Activated T-helper 2 cell treated with anti-CD3 and anti-CD28 coated beads, Interferon-gamma antibody, Interleukin-2, Interleukin-4, amounts not matched to agents 10 μg/mL and 5 μg/mL and 100 μg/mL, durations not matched to agents 14 hours and 24 hours and 36 hours (primary cell): ENCODE results near the gene MGME1. TPM values are rescaled to one million over a fixed set of nuclear protein-coding genes. Genes with fewer than 3 reads are reported as not detected.
A peak's percentile ranks its signal among the peaks of the same experiment; 100 is the strongest.

Source experiments
- DNase-seq: peaks from one replicate; pipeline ENCODE4 v3.0.0; 2021; ENCODE audit warnings: low spot score
- H3K27ac Mint-ChIP-seq: one replicate; pipeline ENCODE4 v1.8.0; 2021; ENCODE audit warnings: mixed read lengths
- H3K27me3 Mint-ChIP-seq: one replicate; pipeline ENCODE4 v1.8.0; 2021; ENCODE audit warnings: low read depth, mixed read lengths
- H3K36me3 Mint-ChIP-seq: one replicate; pipeline ENCODE4 v1.8.0; 2021; ENCODE audit warnings: low read depth, mixed read lengths
- H3K4me1 Mint-ChIP-seq: one replicate; pipeline ENCODE4 v1.8.0; 2021; ENCODE audit warnings: low read depth, mixed read lengths
- H3K4me3 Mint-ChIP-seq: one replicate; pipeline ENCODE4 v1.8.0; 2021; ENCODE audit warnings: low read depth, mild to moderate bottlenecking, moderate library complexity, mixed read lengths
- H3K9me3 Mint-ChIP-seq: one replicate; pipeline ENCODE4 v1.8.0; 2021; ENCODE audit warnings: mixed read lengths
- intact Hi-C: fragments of 100-400 bp; cut with micrococcal nuclease; formaldehyde crosslinking; loops from one replicate; pipeline ENCODE4 v1.15.1; 2023
- total RNA-seq: library from RNA; stranded (reverse); gene quantifications from 2 replicates; pipeline ENCODE4 v1.2.3, GENCODE V29; 2022

The MGME1 gene
- 30.0 and 33.0 TPM in 2 replicates for total RNA-seq

- peaks cover 80% of the 10 kb centered on the region for H3K36me3 Mint-ChIP-seq
- no peaks in the 10 kb centered on the region for H3K27me3 Mint-ChIP-seq
- peaks cover 43% of the 10 kb centered on the region for H3K4me1 Mint-ChIP-seq
- peak within 1 kb of the TSS; percentile 98 for H3K4me3 Mint-ChIP-seq
- H3K9me3 Mint-ChIP-seq = no peaks in the 10 kb centered on the region
- DNase-seq = peak; percentile 99
- H3K27ac Mint-ChIP-seq = peak within 1 kb of the TSS; percentile 99
- intact Hi-C loops = loop anchor here (1.0 to 10.0 kb wide), 10 partner anchors 7 to 1394 kb away; partner anchors contain the start of genes BFSP1, DSTN, KIF16B and SNRPB2
Observed at GRCh38 chr20:17968366-17969277, at the start of gene MGME1, which contains the start of gene SNX5. Gene MGME1, plus strand, starts transcription at chr20:17969018. Its CDS starts 842 bp downstream, at chr20:17969860. Gene SNX5, minus strand, starts transcription at chr20:17968794. Its CDS starts 369 bp downstream, at chr20:17968425.

- H3K27ac Mint-ChIP-seq = no peak overlapping the region
- DNase-seq = no peak
- peaks cover 4% of the 10 kb centered on the region for H3K4me1 Mint-ChIP-seq
- intact Hi-C loops = no loop called here
- H3K4me3 Mint-ChIP-seq = no peak overlapping the region
- peaks cover 30% of the 10 kb centered on the region for H3K27me3 Mint-ChIP-seq
- no peaks in the 10 kb centered on the region for H3K36me3 Mint-ChIP-seq
- no peaks in the 10 kb centered on the region for H3K9me3 Mint-ChIP-seq
Observed at GRCh38 chr20:17919149-17919548, 49.7 kb upstream of the MGME1 start.

DNA sequence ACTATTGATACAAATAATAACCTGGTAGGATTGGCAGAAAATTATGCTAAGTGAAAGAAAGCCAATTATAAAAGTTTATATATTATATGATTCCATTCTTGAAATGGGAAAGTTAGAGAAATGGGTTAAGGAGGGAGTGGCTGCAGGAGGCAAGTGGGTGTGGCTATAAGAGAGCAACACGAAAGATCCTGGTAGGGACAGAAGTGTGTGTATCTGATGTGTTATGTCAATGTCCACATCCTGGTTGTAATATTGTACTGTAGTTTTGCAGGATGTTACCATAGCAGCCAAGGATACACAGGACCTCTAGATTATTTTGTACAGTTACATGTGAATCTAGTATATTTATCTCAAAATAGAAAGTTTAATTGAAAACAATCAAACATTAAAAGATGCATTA, 47.0 kb upstream of the MGME1 start:
- H3K27me3 Mint-ChIP-seq = peaks cover 36% of the 10 kb centered on the region
- no peaks in the 10 kb centered on the region for H3K9me3 Mint-ChIP-seq
- H3K4me3 Mint-ChIP-seq = no peak overlapping the region
- intact Hi-C loops = no loop called here
- no peaks in the 10 kb centered on the region for H3K36me3 Mint-ChIP-seq
- DNase-seq = no peak
- no peak overlapping the region for H3K27ac Mint-ChIP-seq
- no peaks in the 10 kb centered on the region for H3K4me1 Mint-ChIP-seq

DNA sequence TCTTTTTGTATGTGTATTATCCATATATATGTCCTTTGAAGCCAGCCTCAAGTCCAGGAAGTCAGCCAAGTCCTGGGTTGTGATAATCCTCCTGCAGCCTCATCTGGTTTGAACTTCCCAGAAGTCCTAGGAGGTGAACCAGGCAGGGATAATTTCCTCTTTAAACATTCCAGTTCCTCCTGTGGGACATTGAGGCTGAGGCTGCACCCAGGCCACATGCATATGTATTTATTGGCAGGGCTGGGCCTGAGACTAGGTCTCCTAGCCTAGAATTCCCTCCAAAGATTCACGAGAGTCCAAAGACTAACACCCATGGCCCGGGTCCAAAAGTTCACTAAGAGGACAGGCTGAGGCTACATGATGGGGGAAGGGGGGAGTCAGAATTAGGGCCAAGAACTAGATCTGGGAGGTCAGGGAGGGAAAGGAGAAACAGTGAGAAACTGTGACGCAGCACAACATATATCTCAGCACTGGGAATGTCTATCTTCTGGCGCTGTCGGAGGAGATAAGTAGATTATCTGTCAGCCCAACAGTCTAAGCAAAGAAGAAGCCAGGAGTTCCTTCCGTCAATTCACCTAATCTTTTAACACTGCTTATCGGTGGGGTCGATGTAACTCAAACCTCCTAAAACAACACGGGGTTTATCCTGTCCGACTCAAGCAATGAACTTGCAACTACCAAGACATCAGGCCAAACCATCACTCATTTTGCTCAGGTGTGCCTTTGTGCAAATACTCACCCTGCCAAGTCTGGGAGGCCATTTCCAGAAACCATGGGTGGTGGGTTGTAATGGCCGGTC, 43.5 kb upstream of the MGME1 start:
- no peaks in the 10 kb centered on the region for H3K4me1 Mint-ChIP-seq
- no peak overlapping the region for H3K27ac Mint-ChIP-seq
- H3K4me3 Mint-ChIP-seq = no peak overlapping the region
- peaks cover 32% of the 10 kb centered on the region for H3K27me3 Mint-ChIP-seq
- no peak for DNase-seq
- no peaks in the 10 kb centered on the region for H3K36me3 Mint-ChIP-seq
- intact Hi-C loops = no loop called here
- H3K9me3 Mint-ChIP-seq = no peaks in the 10 kb centered on the region

DNA sequence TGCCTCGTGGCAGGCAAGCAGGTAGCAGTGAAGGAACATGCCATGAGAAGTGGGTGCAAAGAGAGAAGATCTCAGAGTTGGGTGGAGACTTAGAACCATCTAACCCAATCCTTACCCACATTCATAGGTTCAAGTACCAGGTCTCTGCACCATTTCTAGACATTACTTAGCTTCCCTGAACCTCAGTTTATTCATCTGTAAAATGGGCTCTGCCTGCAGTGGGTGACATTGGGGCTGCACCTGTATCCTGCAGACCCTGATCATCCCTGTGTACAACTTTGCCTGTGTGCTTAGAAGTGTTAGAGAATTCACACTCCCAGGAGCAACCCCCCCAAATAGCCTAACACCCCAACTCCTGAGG, 42.9 kb upstream of the MGME1 start:
- Mint-ChIP-seq H3K27me3 (peaks cover 30% of the 10 kb centered on the region), H3K4me3 (no peak overlapping the region), H3K4me1 (no peaks in the 10 kb centered on the region), H3K36me3 (no peaks in the 10 kb centered on the region), H3K27ac (no peak overlapping the region), H3K9me3 (no peaks in the 10 kb centered on the region)
- DNase-seq = no peak
- intact Hi-C loops = no loop called here

DNA sequence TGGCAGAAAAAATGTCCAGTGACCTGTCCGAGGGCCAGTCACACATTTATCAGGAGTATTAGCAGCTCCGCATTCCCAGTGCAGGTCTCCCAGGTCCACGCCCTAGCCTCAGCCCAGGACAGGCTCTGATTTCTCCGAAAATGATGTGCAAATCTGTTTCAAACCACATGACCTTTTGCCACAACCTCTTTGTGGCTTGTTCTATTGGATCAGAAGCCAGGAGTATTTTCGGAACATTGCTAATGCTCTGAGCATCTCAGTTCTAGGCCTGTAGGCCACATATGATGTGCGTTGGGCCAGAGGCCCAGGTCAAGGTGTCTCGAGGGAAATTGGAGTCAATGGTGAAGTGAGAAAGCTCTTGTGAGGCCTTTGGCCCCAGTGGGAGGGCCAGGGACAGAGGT, 40.6 kb upstream of the MGME1 start:
- H3K4me1 Mint-ChIP-seq = no peaks in the 10 kb centered on the region
- peaks cover 24% of the 10 kb centered on the region for H3K27me3 Mint-ChIP-seq
- H3K4me3 Mint-ChIP-seq = no peak overlapping the region

GRCh38 chr20:17928633-17929311, 40.0 kb upstream of the MGME1 start:
- DNase-seq = no peak
- Mint-ChIP-seq H3K27me3 (peaks cover 19% of the 10 kb centered on the region), H3K36me3 (no peaks in the 10 kb centered on the region), H3K4me3 (no peak overlapping the region), H3K4me1 (no peaks in the 10 kb centered on the region), H3K9me3 (no peaks in the 10 kb centered on the region), H3K27ac (no peak overlapping the region)
- intact Hi-C loops = no loop called here

More for the DNA sequence above, 40.6 kb upstream of the MGME1 start:
- Mint-ChIP-seq H3K27ac (no peak overlapping the region), H3K36me3 (no peaks in the 10 kb centered on the region), H3K9me3 (no peaks in the 10 kb centered on the region)
- no peak for DNase-seq
- intact Hi-C loops = no loop called here

- no peak overlapping the region for H3K27ac Mint-ChIP-seq
- H3K4me1 Mint-ChIP-seq = no peaks in the 10 kb centered on the region
- no peak overlapping the region for H3K4me3 Mint-ChIP-seq
- no peak for DNase-seq
- H3K9me3 Mint-ChIP-seq = no peaks in the 10 kb centered on the region
- intact Hi-C loops = no loop called here
- no peaks in the 10 kb centered on the region for H3K36me3 Mint-ChIP-seq
- H3K27me3 Mint-ChIP-seq = peaks cover 4% of the 10 kb centered on the region
Observed at GRCh38 chr20:17931513-17931912, 37.3 kb upstream of the MGME1 start.

GRCh38 chr20:17932396-17932795, 36.4 kb upstream of the MGME1 start:
- no peak overlapping the region for H3K27ac Mint-ChIP-seq
- DNase-seq = no peak

GRCh38 chr20:17933121-17933520, 35.7 kb upstream of the MGME1 start:
- intact Hi-C loops = no loop called here
- no peak for DNase-seq
- Mint-ChIP-seq H3K27me3 (no peaks in the 10 kb centered on the region), H3K36me3 (no peaks in the 10 kb centered on the region), H3K9me3 (no peaks in the 10 kb centered on the region), H3K27ac (no peak overlapping the region), H3K4me1 (no peaks in the 10 kb centered on the region), H3K4me3 (no peak overlapping the region)

More at GRCh38 chr20:17932396-17932795, 36.4 kb upstream of the MGME1 start:
- Mint-ChIP-seq H3K27me3 (peaks cover 3% of the 10 kb centered on the region), H3K4me3 (no peak overlapping the region), H3K9me3 (no peaks in the 10 kb centered on the region), H3K36me3 (no peaks in the 10 kb centered on the region), H3K4me1 (no peaks in the 10 kb centered on the region)
- intact Hi-C loops = no loop called here

DNA sequence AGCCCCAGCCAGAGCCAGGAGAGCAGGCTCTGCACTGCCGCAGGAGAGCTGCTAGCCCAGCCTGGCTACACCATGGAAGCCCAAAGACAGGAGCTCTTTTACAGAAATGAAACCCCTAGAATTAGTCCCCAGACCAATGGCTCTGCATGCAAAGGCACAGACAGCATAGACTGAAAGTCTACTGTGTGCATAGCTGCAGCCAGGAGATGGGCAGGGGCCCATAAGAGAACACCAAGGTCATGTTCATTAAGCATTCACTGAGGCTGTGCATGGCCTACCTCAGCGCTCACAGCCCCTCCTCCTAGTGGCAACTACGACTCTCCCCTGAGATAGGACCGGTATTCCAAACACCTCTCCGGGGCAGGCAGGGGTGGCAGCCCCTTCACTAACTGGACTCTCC, 35.1 kb upstream of the MGME1 start:
- H3K9me3 Mint-ChIP-seq = no peaks in the 10 kb centered on the region
- intact Hi-C loops = no loop called here
- H3K27ac Mint-ChIP-seq = no peak overlapping the region

DNA sequence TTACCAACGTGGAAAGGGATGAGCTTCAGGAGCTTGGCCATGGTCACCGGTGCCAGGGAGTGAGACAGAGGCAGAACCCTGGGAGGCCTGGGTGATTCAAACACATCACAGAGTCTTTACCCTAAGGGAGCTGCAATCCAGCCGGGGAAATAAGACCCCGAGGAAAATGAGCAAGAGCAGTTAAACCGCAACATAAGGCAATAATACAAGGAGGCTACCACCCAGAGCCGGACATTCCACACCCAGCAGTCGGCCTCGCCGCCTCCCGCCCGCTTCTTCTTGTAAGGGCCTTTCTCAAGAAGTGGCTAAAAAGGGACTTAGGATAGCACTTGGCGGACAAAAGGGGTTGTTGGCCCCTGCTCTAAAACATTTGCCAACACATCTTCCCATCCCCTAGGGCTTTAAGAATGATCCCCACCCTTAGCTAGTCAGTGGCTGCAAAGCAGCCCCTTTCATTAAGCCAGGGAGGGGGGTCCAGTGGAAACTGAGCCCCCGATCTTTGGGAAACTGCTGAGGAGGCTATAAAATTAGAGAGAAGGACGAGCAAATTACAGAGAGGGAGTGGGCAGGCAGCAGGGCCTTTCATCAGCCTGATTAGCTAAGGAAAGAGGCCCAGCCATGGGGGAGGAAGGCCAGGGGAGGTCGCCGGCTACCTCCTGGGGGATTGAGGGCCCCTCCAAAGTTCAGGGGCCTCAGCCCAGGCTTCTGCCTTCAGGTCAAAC, 34.5 kb upstream of the MGME1 start:
- no peak for DNase-seq
- H3K4me1 Mint-ChIP-seq = peaks cover 2% of the 10 kb centered on the region
- intact Hi-C loops = no loop called here
- no peak overlapping the region for H3K27ac Mint-ChIP-seq
- H3K27me3 Mint-ChIP-seq = no peaks in the 10 kb centered on the region
- peaks cover 2% of the 10 kb centered on the region for H3K36me3 Mint-ChIP-seq
- no peaks in the 10 kb centered on the region for H3K9me3 Mint-ChIP-seq
- H3K4me3 Mint-ChIP-seq = no peak overlapping the region

More for the DNA sequence above, 35.1 kb upstream of the MGME1 start:
- Mint-ChIP-seq H3K4me3 (no peak overlapping the region), H3K27me3 (no peaks in the 10 kb centered on the region), H3K36me3 (no peaks in the 10 kb centered on the region), H3K4me1 (no peaks in the 10 kb centered on the region)
- no peak for DNase-seq
